Lower lobe of right lung (tissue), 2 donors: ENCODE measurements around the gene NDUFB6. TPM values are rescaled to one million over a fixed set of nuclear protein-coding genes. Genes with fewer than 3 reads are reported as not detected.

Experiments
- ATAC-seq, 2 donors: fragments of 200-7000 bp; cut with Tn5 transposase; one replicate each; pipeline ENCODE4 v1.9.1; 2020 to 2022; ENCODE audit warnings: mild to moderate bottlenecking in 2 of 2, moderate library complexity in 2 of 2
- DNase-seq: peaks from one replicate; pipeline ENCODE4 v3.0.0-alpha.2; 2020
- H3K27ac ChIP-seq: fragments of 200-600 bp; one replicate; pipeline ENCODE4 v1.8.0; 2022
- H3K27me3 ChIP-seq: fragments of 200-600 bp; one replicate; pipeline ENCODE4 v1.8.0; 2022; ENCODE audit warnings: low read depth
- H3K36me3 ChIP-seq: fragments of 200-600 bp; one replicate; pipeline ENCODE4 v1.8.0; 2022; ENCODE audit warnings: mild to moderate bottlenecking
- H3K4me1 ChIP-seq: fragments of 200-600 bp; one replicate; pipeline ENCODE4 v1.8.0; 2022
- H3K4me3 ChIP-seq: fragments of 200-600 bp; one replicate; pipeline ENCODE4 v1.8.0; 2022; ENCODE audit warnings: mild to moderate bottlenecking
- H3K9me3 ChIP-seq: fragments of 200-600 bp; one replicate; pipeline ENCODE4 v1.8.0; 2022
- CTCF ChIP-seq: fragments of 200-600 bp; IDR thresholded peaks from one replicate; pipeline ENCODE4 v1.8.0; 2022; ENCODE audit warnings: antibody characterized with exemption, mild to moderate bottlenecking
- intact Hi-C: fragments of 100-400 bp; cut with DNase I; formaldehyde crosslinking; loops from one replicate; pipeline ENCODE4 v1.11.0; 2022
- total RNA-seq: library from RNA; stranded (reverse); fragmentation: NEBNext Ultra II Directional; extraction: Animal tissue kit (Norgen Biotek cat#: 25700); gene quantifications from one replicate; pipeline ENCODE4 v1.2.1, GENCODE V29; 2021
- donor health status: DM: no; HTN: yes; CAD: no; lungs with severe emphysema.

The NDUFB6 gene
- total RNA-seq, 1 donor from 2014 or later = 39.0 TPM

DNA sequence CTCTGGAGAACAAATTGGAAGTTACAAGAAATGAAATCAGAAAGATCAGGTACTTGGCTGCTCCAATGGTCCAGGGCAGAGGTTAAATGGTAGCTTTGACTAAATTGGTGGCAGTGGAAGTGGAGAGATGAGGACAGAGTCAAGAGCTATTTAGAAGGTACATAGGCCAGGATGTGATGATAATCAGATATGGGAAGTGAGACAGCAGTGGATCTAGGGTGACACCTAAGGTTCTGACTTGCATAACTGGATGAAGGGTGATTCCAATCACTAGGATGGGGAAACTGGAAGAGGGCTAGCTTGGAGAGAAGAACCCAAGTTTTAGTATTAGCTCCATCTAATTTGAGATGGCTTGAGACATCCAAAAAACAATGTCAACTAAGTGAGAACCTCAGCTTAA is 24.0 kb upstream of the NDUFB6 start:
- peak; percentile 45 to 65 for ATAC-seq

GRCh38 chr9:32596096-32596865 is 23.3 kb upstream of the NDUFB6 start:
- DNase-seq (no peak), ATAC-seq (peak; percentile 62 to 70)
- H3K27ac ChIP-seq = no peak overlapping the region
- H3K4me1 ChIP-seq = no peaks in the 10 kb centered on the region
- no peaks in the 10 kb centered on the region for H3K27me3 ChIP-seq
- TF ChIP-seq CTCF = no peak
- H3K4me3 ChIP-seq = no peak overlapping the region
- H3K9me3 ChIP-seq = no peaks in the 10 kb centered on the region
- no peaks in the 10 kb centered on the region for H3K36me3 ChIP-seq
- intact Hi-C loops = loop anchor here (10.0 kb wide), 1 partner anchor 369 kb away; no protein-coding TSS in a partner anchor

More for the DNA sequence above, 24.0 kb upstream of the NDUFB6 start:
- H3K4me1 ChIP-seq = no peaks in the 10 kb centered on the region
- no peak overlapping the region for H3K27ac ChIP-seq
- H3K4me3 ChIP-seq = no peak overlapping the region
- no peaks in the 10 kb centered on the region for H3K27me3 ChIP-seq
- no peaks in the 10 kb centered on the region for H3K9me3 ChIP-seq
- intact Hi-C loops = loop anchor here (10.0 kb wide), 1 partner anchor 368 kb away; no protein-coding TSS in a partner anchor
- H3K36me3 ChIP-seq = no peaks in the 10 kb centered on the region
- no peak for DNase-seq
- no peak for TF ChIP-seq CTCF

GRCh38 chr9:32590898-32591297 is 17.9 kb upstream of the NDUFB6 start:
- no peak for TF ChIP-seq CTCF
- DNase-seq (no peak), ATAC-seq (no peak)
- Histone ChIP-seq H3K27ac (no peak overlapping the region), H3K4me3 (no peak overlapping the region), H3K9me3 (no peaks in the 10 kb centered on the region), H3K4me1 (no peaks in the 10 kb centered on the region), H3K27me3 (no peaks in the 10 kb centered on the region), H3K36me3 (no peaks in the 10 kb centered on the region)
- intact Hi-C loops = loop anchor here (10.0 kb wide), 1 partner anchor 374 kb away; no protein-coding TSS in a partner anchor

DNA sequence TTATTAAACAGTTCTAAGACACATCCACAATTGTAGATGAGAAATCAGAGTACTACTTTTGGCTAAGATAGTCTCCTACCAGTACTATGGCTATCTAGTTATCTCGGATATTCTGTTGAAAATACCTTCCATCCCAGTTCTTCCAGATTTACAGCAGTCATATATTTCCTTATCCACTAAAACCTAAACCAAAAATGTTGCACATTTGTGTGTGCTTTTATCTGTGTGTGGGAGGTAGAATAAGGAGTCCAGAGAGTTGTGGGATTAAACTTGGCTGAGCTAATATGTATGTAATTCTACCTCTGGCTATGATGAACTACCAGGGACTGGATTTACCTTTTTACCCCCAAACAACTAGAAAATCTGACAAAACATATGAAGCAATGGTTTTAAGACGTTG is 17.5 kb upstream of the NDUFB6 start:
- Histone ChIP-seq H3K4me1 (no peaks in the 10 kb centered on the region), H3K27me3 (no peaks in the 10 kb centered on the region), H3K36me3 (no peaks in the 10 kb centered on the region), H3K27ac (no peak overlapping the region), H3K9me3 (no peaks in the 10 kb centered on the region), H3K4me3 (no peak overlapping the region)
- DNase-seq (no peak), ATAC-seq (no peak)
- intact Hi-C loops = loop anchor here (10.0 kb wide), 1 partner anchor 374 kb away; no protein-coding TSS in a partner anchor
- no peak for TF ChIP-seq CTCF

- no peak for DNase-seq
- ATAC-seq = peak in 1 of 2 donors; percentile 56
- Histone ChIP-seq H3K36me3 (no peaks in the 10 kb centered on the region), H3K27me3 (peaks cover 5% of the 10 kb centered on the region), H3K27ac (no peak overlapping the region), H3K9me3 (no peaks in the 10 kb centered on the region), H3K4me3 (no peak overlapping the region), H3K4me1 (no peaks in the 10 kb centered on the region)
- intact Hi-C loops = no loop called here
- peak; percentile 40 for TF ChIP-seq CTCF
These were observed 16.2 kb upstream of the NDUFB6 start for GRCh38 chr9:32589083-32589723.
